WTC11 (cell line): ENCODE data around the gene TUBGCP3. TPM values are rescaled to one million over a fixed set of nuclear protein-coding genes. Genes with fewer than 3 reads are reported as not detected.

Experiments
- ATAC-seq: fragments of 200-7000 bp; cut with Tn5 transposase; 2 replicates; pipeline ENCODE4 v1.10.0; 2021; ENCODE audit warnings: mild to moderate bottlenecking, moderate library complexity
- CTCF ChIA-PET: fragments of 300-600 bp; sonication (Branson Sonifier 250); formaldehyde crosslinking; loops from one replicate; lab custom pipeline; 2021; ENCODE audit warnings: antibody characterized with exemption; lab: Charles Lee
- POLR2A ChIA-PET: fragments of 350-600 bp; sonication (Branson Sonifier 250); formaldehyde crosslinking; loops from one replicate; lab custom pipeline; 2021; ENCODE audit warnings: antibody characterized with exemption; lab: Charles Lee
- DNase-seq: peaks from one replicate; pipeline ENCODE4 v3.0.0; 2021; ENCODE audit warnings: low spot score
- H3K27ac Mint-ChIP-seq: 2 replicates; pipeline ENCODE4 v1.8.0; 2021; ENCODE audit warnings: mixed read lengths
- H3K27me3 Mint-ChIP-seq: 2 replicates; pipeline ENCODE4 v1.8.0; 2021; ENCODE audit warnings: low read depth, mild to moderate bottlenecking, moderate library complexity, mixed read lengths
- H3K36me3 Mint-ChIP-seq: 2 replicates; pipeline ENCODE4 v1.8.0; 2021; ENCODE audit warnings: mixed read lengths
- H3K4me1 Mint-ChIP-seq: 2 replicates; pipeline ENCODE4 v1.8.0; 2022; ENCODE audit warnings: mixed read lengths
- H3K4me3 Mint-ChIP-seq: 2 replicates; pipeline ENCODE4 v1.8.0; 2021; ENCODE audit warnings: mild to moderate bottlenecking, moderate library complexity, mixed read lengths
- H3K9me3 Mint-ChIP-seq: 2 replicates; pipeline ENCODE4 v1.8.0; 2021; ENCODE audit warnings: mixed read lengths
- ATF2 ChIP-seq: sonication (generic); formaldehyde crosslinking; IDR thresholded peaks from 2 replicates; pipeline ENCODE4 v1.8.1; 2022; ENCODE audit warnings: low read depth, missing genetic modification reagents, borderline replicate concordance
- EMX1 ChIP-seq: fragments of 250-450 bp; sonication (Bioruptor Pico); IDR thresholded peaks from 2 replicates; pipeline ENCODE4 v1.8.0; 2021; ENCODE audit warnings: mild to moderate bottlenecking
- GABPB1 ChIP-seq: sonication (generic); formaldehyde crosslinking; IDR thresholded peaks from 2 replicates; pipeline ENCODE4 v1.8.1; 2023; ENCODE audit warnings: mild to moderate bottlenecking, missing genetic modification reagents
- IRF1 ChIP-seq: sonication (generic); formaldehyde crosslinking; IDR thresholded peaks from 2 replicates; pipeline ENCODE4 v1.8.0; 2023; ENCODE audit warnings: missing genetic modification reagents
- JAZF1 ChIP-seq: fragments of 250-450 bp; sonication (Bioruptor Pico); IDR thresholded peaks from 2 replicates; pipeline ENCODE4 v1.9.0; 2021; ENCODE audit warnings: moderate library complexity, mild to moderate bottlenecking, inconsistent platforms
- JUN ChIP-seq: sonication (generic); formaldehyde crosslinking; IDR thresholded peaks from 2 replicates; pipeline ENCODE4 v1.8.0; 2023; ENCODE audit warnings: mild to moderate bottlenecking, missing genetic modification reagents
- MAX ChIP-seq: sonication (generic); formaldehyde crosslinking; IDR thresholded peaks from 2 replicates; pipeline ENCODE4 v1.8.0; 2022; ENCODE audit warnings: mild to moderate bottlenecking, missing genetic modification reagents
- MLX ChIP-seq: sonication (generic); formaldehyde crosslinking; IDR thresholded peaks from 2 replicates; pipeline ENCODE4 v1.8.1; 2023; ENCODE audit warnings: mild to moderate bottlenecking, missing genetic modification reagents, moderate library complexity
- MXD4 ChIP-seq: fragments of 250-450 bp; sonication (Bioruptor Pico); IDR thresholded peaks from 2 replicates; pipeline ENCODE4 v1.8.0; 2021; ENCODE audit warnings: mild to moderate bottlenecking, moderate library complexity, borderline replicate concordance
- OVOL2 ChIP-seq: fragments of 250-450 bp; sonication (Bioruptor Pico); IDR thresholded peaks from 2 replicates; pipeline ENCODE4 v1.9.0; 2021; ENCODE audit warnings: mild to moderate bottlenecking, borderline replicate concordance
- SMAD3 ChIP-seq: sonication (generic); formaldehyde crosslinking; IDR thresholded peaks from 2 replicates; pipeline ENCODE4 v1.8.0; 2022; ENCODE audit warnings: missing genetic modification reagents, mild to moderate bottlenecking, borderline replicate concordance
- SMAD4 ChIP-seq: sonication (generic); formaldehyde crosslinking; IDR thresholded peaks from 2 replicates; pipeline ENCODE4 v1.8.0; 2022; ENCODE audit warnings: mild to moderate bottlenecking, missing genetic modification reagents
- TEAD1 ChIP-seq: sonication (generic); formaldehyde crosslinking; IDR thresholded peaks from 2 replicates; pipeline ENCODE4 v1.8.0; 2022; ENCODE audit warnings: mild to moderate bottlenecking, missing genetic modification reagents
- USF2 ChIP-seq: sonication (generic); formaldehyde crosslinking; IDR thresholded peaks from 2 replicates; pipeline ENCODE4 v1.8.1; 2023; ENCODE audit warnings: mild to moderate bottlenecking, missing genetic modification reagents, moderate library complexity
- ZNF232 ChIP-seq: sonication (generic); formaldehyde crosslinking; IDR thresholded peaks from 2 replicates; pipeline ENCODE4 v1.8.0; 2022; ENCODE audit warnings: mild to moderate bottlenecking, missing genetic modification reagents
- ZNF281 ChIP-seq: sonication (generic); formaldehyde crosslinking; IDR thresholded peaks from 2 replicates; pipeline ENCODE4 v1.8.0; 2023; ENCODE audit warnings: mild to moderate bottlenecking, missing genetic modification reagents
- total RNA-seq: library from RNA; stranded (reverse); gene quantifications from 3 replicates; pipeline ENCODE4 v1.2.3, GENCODE V29; 2021

The TUBGCP3 gene
- total RNA-seq, 1 experiment from 2014 or later: 29.9 TPM

GRCh38 chr13:112452380-112453206, 135.4 kb downstream of the TUBGCP3 start (continued):
- TF ChIP-seq EMX1 (CRISPR knock-in tag): no peak
- TF ChIP-seq IRF1 (CRISPR knock-in tag): no peak
- TF ChIP-seq MXD4 (CRISPR knock-in tag): no peak
- TF ChIP-seq MAX: no peak
- no peak for TF ChIP-seq OVOL2
- no peak for TF ChIP-seq MLX (CRISPR knock-in tag)
- no peak for TF ChIP-seq JUN (CRISPR knock-in tag)
- no peak for TF ChIP-seq SMAD3
- no peak for TF ChIP-seq JAZF1 (CRISPR knock-in tag)

- H3K4me3 Mint-ChIP-seq: no peak overlapping the region
- no peaks in the 10 kb centered on the region for H3K4me1 Mint-ChIP-seq
- ATAC-seq (no peak), DNase-seq (no peak)
- no peaks in the 10 kb centered on the region for H3K36me3 Mint-ChIP-seq
- no peaks in the 10 kb centered on the region for H3K27me3 Mint-ChIP-seq
- no peak overlapping the region for H3K27ac Mint-ChIP-seq
- ChIA-PET CTCF (no interaction called here), POLR2A (no interaction called here)
- H3K9me3 Mint-ChIP-seq: peaks cover 6% of the 10 kb centered on the region
- TF ChIP-seq USF2 (CRISPR knock-in tag): no peak
- no peak for TF ChIP-seq ATF2 (CRISPR knock-in tag)
- TF ChIP-seq SMAD4 (CRISPR knock-in tag): no peak
- no peak for TF ChIP-seq TEAD1 (CRISPR knock-in tag)
- TF ChIP-seq ZNF281: no peak
- no peak for TF ChIP-seq ZNF232 (CRISPR knock-in tag)
- no peak for TF ChIP-seq GABPB1 (CRISPR knock-in tag)
- TF ChIP-seq, all 79 proteins: peak for 0
Measured at GRCh38 chr13:112451512-112452379, 136.2 kb downstream of the TUBGCP3 start.
